ENCODE results near the gene ATXN10.
"Not testable (repeated sequence)": the region's sequence is repeated elsewhere in the genome, so short reads cannot be mapped to it uniquely, and the experiment has no call there.

The ATXN10 gene, protein sequence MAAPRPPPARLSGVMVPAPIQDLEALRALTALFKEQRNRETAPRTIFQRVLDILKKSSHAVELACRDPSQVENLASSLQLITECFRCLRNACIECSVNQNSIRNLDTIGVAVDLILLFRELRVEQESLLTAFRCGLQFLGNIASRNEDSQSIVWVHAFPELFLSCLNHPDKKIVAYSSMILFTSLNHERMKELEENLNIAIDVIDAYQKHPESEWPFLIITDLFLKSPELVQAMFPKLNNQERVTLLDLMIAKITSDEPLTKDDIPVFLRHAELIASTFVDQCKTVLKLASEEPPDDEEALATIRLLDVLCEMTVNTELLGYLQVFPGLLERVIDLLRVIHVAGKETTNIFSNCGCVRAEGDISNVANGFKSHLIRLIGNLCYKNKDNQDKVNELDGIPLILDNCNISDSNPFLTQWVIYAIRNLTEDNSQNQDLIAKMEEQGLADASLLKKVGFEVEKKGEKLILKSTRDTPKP

DNA sequence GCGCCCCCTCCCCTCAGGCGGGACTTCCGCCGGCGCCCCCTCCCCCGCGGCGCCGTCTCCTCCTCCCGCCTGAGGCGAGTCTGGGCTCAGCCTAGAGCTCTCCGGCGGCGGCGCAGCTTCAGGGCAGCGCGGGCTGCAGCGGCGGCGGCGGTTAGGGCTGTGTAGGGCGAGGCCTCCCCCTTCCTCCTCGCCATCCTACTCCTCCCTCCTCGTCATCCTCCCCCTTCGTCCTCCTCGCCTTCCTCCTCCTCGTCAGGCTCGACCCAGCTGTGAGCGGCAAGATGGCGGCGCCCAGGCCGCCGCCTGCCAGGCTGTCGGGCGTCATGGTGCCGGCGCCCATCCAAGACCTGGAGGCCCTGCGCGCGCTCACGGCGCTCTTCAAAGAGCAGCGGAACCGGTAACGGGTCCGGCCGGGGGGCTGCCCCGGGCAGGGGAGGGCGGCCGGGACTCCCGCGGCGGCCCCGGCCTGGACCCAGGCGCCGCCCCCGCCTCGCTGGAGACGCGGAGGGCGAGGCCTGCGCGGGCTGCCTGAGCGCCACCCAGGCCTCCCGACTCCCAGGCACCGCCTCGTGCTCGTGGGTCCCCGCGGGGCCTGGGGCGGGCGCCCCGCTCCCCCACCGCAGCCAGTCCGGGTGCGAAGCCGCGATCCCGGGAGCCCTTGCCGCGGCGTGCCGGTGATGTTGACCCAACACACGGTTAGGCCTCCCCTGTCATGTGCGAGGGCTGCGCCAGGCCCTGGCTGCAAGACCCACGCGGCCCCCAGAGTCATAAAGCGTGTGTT is at the start of gene ATXN10:
TSS of gene ATXN10 (plus strand) at position 52 of the 781 bp plus-strand sequence. CDS start at position 282, 230 bp downstream.
- peak; percentile 52 for DNase-seq (ENCODE audit: low read depth)

DNA sequence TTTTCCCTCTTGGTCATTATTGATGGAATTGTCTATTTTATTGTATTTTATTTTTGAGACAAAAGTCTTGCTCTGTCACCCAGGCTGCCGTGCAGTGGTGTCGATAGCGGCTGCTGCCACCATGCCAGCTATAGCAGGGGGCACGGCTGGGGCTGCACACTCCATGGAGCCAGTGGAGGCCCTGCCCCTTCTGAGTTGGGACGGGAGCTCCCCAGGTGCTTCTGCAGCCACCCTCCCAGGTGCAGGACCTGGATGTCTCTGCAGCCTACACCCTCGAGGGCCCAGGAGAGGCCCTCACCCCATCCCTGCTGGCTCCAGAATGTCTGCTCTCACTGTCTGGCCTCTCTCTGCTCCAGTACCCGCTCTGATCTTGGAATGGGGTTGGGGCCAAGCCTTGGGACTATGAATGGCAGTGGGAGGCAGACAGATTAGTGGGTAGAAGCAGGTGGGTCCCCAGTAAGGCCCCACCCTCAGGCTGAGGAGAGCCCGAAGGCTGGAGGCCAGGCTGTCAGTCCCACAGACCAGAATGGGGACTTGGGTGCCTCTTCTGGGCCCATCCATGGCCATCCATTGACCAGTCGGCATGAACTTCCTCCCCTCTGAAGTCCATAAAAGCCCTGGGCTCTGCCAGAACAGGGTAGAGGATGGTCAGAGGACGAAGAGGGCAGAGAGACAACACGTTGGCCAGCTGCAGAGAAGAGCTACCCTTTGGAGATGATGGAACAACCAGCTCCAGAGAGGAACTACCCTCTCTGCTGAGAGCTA is 49.6 kb upstream of the ATXN10 start:
- no peak for DNase-seq (ENCODE audit: low read depth)

DNA sequence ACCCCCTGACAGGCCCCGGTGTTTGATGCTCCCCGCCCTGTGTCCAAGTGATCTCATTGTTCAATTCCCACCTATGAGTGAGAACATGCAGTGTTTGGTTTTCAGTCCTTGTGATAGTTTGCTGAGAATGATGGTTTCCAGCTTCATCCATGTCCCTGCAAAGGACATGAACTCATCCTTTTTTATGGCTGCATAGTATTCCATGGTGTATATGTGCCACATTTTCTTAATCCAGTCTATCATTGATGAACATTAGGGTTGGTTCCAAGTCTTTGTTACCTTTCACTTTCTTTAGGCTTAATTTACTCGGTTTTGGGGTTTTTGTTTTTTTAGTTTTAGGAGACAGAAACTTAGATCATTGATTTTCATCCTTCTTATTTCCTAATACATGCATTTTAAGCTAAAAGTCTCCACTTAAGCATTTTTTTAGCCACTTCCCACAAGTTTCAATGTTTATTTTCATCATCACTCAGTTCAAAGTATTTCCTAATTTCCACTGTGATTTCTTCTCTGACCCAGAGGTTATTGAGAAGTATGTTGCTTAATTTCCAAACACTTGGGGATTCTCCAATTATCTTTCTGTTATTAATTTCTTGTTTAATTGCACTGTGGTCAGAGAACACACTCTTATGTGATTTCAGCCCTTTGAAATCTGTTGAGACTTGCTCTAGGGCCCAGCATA is 48.0 kb upstream of the ATXN10 start:
- DNase-seq (ENCODE audit: low read depth): not testable (repeated sequence)

DNA sequence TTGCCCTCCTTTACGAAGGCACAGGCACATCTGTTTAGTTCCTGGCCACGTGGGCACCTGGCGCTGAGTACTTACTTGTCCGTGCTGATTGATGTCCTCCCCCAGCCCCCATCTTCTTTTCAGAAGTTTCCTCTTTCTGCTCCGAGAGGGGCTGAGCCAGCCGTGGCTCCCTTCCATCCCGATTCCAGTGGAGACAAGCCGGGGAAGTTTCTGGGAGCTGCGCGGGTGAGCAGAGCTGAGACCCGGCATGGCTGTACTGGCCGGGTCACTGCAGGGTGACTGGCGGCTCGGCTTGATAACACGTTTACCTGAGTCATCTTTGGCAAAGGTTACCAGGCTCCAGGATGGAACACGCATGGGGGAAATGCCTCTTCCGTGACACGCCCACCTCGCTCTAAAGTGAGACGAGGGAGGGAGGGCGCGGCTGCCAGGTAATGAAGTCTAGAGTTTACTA is 45.4 kb upstream of the ATXN10 start:
- DNase-seq (ENCODE audit: low read depth): no peak

GRCh38 chr22:45627489-45628233 is 44.0 kb upstream of the ATXN10 start:
- DNase-seq (ENCODE audit: low read depth): no peak

GRCh38 chr22:45628515-45628914 is 43.1 kb upstream of the ATXN10 start:
- DNase-seq (ENCODE audit: low read depth): no peak

DNA sequence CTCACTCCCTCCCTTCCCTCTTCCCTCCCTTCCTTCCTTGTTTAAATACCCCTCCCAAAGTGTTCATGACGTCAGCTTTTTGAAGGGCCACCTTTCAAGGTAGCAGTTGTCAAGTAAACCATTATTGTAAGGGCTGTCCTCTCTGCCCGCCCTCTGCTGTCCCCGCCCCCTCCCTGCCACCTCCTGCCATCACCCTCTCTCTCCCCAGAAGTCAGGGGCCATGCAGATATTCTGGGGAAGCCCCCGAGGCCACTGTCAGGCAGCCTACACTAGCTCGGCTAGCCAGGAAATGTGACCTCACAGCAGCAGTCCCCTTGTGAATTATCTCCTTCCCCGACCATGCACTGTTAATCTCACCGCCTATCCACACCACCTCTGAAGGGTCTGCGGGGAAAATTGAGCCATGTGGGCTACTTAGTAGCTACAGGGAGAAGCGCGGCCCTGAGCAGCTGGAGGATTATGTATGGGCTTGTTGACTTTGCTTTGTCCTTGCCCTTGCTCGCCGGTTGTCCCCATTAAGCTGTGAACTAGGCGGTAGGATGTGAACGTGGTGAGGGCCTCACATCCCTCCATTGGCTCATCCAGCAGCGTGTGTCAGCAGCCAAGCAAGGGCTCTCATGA is 42.1 kb upstream of the ATXN10 start:
- no peak for DNase-seq (ENCODE audit: low read depth)

DNA sequence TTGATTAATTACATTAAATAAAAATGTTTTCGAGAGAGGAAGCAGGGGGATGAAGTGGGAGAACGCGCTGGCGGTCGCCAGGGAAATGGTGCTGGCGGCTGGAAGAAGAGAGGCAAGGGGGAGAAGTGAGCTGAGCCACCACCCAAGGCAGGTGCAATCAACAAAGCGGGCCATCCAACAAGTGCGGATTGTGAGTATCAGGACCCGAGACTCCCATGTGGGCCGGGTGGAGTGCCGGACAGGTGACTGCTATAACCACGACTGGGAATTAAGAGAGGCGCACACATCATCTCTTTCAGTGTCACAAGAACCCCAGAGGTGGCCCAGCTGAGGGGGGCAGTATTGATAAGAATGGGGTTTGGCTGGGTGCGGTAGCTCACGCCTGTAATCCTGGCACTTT is 41.2 kb upstream of the ATXN10 start:
- DNase-seq (ENCODE audit: low read depth): no peak

- no peak for DNase-seq (ENCODE audit: low read depth)
Measured at GRCh38 chr22:45631140-45631840, 40.3 kb upstream of the ATXN10 start.

- no peak for DNase-seq (ENCODE audit: low read depth)
Measured at GRCh38 chr22:45631841-45632238, 39.8 kb upstream of the ATXN10 start.

DNA sequence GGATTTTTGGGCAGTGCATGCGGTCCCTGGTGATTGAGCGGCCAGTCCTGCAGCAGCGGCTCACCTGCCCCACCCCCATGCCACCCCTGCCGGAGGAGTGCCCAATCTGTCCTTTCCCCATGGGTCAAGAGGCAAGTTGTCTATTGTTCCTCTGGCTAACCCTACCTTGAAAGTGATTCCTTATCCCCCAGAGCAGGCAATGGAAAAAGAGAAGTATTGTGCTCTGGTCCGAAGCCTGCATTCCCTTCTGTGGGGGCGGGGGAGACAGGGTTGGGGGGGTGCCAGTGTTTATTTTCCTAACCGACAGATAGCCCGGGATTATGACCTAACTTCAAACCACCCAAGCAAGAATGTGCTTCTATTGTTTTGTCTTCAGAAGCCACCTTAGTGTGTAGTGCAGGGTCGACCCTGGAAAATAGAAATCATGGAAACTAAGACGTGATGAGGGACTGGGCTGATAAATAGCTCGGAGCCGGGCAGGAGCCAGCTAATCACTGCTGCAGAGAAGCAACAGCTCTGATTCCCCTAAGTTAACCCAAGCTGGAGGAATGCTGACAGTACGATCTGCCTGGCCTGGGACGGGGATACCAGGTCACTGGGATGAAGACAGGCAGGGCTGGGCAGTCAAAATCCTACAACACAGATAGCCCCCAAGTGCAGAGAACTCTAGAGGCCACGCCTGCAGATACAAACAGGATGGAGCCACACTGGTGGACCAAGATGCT is 38.7 kb upstream of the ATXN10 start:
- no peak for DNase-seq (ENCODE audit: low read depth)

DNA sequence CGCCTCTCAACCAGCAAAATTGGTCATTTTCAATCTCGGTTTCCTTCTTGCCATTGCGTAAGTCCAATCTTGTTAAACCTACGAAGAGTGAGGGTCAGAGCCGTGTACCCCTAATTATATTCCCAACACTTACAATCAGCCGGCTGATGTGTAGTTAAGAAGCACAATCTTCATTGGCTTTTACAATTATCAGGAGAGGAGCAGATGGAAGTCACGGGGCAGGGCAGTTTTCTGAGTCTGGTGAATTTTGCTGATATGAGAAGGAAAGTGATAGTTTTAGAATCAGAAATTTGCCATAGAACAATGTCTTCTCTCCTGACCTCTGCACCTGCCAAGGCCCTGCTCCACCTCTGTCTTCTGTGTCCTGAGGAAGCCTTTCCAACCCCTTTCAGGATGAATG is 35.0 kb upstream of the ATXN10 start:
- no peak for DNase-seq (ENCODE audit: low read depth)

GRCh38 chr22:45638197-45638596 is 33.4 kb upstream of the ATXN10 start:
- DNase-seq (ENCODE audit: low read depth): no peak

- DNase-seq (ENCODE audit: low read depth): no peak
Measured at GRCh38 chr22:45638834-45639746, 32.5 kb upstream of the ATXN10 start.

DNA sequence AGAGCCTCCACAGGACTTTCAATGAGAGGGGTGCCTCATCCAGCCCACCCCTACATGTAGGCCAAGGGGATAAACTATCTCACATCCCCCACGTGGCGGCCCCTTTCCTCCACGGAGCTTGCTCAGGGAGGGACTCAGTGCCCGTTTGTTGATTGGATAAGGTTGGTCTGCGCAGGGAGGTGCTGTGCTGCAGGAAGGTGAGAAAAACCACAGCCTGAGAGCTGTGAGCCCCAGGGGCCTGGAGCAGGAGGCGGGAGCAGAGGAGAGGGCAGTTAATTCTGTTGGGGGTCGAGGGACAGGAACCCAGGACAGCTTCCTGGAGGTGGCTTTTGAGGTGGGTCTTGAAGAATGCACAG is 31.9 kb upstream of the ATXN10 start:
- no peak for DNase-seq (ENCODE audit: low read depth)

- DNase-seq (ENCODE audit: low read depth): no peak
Measured at GRCh38 chr22:45640291-45640940, 31.2 kb upstream of the ATXN10 start.

- no peak for DNase-seq (ENCODE audit: low read depth)
Measured at GRCh38 chr22:45640941-45641621, 30.6 kb upstream of the ATXN10 start.

Data from activated T-helper 9 cell treated with anti-CD3 and anti-CD28 coated beads, Interleukin-2, amount 50 U/mL, for 16 hours (primary cell).